WI38 (cell line): ENCODE results near the gene FGF14.

ENCODE experiments used
- H3K4me3 ChIP-seq: 2 replicates; pipeline ENCODE4 v1.5.1; 2011; ENCODE audit warnings: low read depth, mild to moderate bottlenecking, control low read depth, low read length
- TF ChIP-seq, protein P1 (sequence below): IDR thresholded peaks from 2 replicates; pipeline ENCODE4 v1.5.1; 2012; ENCODE audit warnings: low read depth, mild to moderate bottlenecking, control low read depth, low read length

The FGF14 gene

DNA sequence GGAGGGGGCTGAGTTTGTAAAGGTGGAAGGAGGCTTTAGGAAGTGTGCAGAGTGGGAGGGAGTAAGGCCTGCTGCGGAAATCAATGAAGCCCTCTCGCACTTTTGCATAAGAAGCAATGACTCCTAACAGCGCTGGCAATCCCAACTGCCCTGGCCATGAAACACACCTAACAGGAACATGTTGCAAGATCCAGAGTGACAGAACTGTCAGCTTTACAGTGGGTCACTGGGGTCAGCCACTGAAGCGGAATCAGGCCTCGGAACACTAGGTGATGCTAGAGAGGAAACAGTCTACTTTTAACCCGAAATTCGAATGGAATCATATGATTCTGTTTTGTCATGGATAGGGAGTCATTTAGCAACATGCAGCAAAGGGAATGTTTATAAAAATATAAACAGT lies 54.4 kb downstream of the FGF14 start:
- TF ChIP-seq, protein P1, sequence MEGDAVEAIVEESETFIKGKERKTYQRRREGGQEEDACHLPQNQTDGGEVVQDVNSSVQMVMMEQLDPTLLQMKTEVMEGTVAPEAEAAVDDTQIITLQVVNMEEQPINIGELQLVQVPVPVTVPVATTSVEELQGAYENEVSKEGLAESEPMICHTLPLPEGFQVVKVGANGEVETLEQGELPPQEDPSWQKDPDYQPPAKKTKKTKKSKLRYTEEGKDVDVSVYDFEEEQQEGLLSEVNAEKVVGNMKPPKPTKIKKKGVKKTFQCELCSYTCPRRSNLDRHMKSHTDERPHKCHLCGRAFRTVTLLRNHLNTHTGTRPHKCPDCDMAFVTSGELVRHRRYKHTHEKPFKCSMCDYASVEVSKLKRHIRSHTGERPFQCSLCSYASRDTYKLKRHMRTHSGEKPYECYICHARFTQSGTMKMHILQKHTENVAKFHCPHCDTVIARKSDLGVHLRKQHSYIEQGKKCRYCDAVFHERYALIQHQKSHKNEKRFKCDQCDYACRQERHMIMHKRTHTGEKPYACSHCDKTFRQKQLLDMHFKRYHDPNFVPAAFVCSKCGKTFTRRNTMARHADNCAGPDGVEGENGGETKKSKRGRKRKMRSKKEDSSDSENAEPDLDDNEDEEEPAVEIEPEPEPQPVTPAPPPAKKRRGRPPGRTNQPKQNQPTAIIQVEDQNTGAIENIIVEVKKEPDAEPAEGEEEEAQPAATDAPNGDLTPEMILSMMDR: no peak
- H3K4me3 ChIP-seq: no peak overlapping the region

DNA sequence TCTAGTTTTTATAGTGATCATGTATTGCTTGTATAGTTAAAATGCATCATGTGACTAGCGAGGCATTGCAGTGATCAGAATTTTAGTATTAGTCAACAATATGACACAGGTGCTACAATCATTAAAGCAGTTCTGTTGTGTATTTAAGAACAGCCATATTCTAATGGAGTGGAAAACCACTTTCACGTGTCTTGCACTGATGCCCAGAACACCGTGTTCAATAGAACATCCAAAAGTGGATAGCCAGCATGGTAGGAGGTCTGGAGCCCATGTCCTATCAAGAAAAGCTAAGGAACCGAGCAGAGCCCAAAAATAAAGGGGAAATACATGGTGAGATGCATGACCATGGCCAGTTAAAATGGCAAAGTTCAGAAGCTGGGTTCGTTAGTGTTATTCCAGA lies 55.1 kb downstream of the FGF14 start:
- TF ChIP-seq, protein P1: no peak
- no peak overlapping the region for H3K4me3 ChIP-seq

DNA sequence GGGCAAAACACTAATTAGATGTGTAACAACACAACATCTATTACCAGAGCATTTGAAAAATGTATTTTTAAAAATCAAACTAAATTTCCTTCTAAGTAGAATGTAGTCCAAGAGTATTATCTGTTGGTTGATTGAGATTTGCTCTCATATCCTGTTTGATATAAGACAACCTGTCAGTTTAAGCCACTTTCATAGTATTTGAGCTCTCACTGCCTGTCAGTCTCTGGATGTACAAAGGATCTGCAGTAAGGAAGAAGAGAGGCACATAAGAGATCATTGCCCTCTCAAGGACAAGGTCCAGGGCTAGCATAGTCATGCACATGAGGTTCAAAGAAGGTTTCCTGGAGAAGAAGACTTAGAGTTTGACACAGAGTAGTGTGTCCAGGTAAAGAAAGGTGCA lies 57.4 kb downstream of the FGF14 start:
- H3K4me3 ChIP-seq: no peak overlapping the region
- TF ChIP-seq, protein P1: no peak

DNA sequence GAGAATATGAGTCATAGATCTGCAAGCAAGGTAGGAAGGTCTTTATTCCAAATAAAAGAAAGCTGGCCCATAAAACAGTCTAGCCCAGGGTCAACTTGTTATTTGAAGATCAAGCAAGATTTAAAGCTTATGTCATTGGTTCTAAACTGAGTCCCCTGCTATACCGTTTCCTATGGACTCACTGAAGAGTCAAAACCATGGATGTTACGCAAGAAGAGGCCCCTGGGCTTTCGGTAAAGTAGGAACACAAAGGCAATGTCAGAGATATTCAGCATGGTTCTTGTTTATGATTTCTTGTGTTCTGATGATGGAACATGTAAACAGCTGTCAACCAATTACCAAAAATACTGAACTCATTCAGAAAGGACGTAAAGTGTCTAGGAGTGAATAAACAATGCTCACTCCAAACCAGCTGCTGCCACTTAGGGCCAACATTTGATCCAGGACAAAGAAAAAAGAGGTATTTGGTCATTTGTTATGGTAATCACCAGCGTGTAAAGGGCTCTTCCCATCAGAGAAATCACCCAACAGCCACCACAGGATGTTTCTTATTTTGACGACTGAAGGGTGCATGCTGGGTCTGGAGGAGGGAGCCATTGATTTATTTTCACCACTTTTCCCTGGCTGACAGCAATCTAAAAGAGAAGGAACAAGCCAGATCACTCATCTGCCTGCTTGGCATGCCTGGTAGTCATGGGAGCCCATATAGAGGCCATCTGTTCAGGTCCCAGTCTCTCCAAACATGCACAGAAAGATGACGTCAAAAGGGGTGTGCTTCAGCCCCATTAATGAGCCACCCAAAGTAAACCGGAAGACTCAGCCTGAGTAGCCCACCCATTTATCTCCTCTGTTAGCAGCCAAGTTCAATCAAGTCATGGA lies 68.3 kb downstream of the FGF14 start:
- TF ChIP-seq, protein P1: no peak
- no peak overlapping the region for H3K4me3 ChIP-seq

DNA sequence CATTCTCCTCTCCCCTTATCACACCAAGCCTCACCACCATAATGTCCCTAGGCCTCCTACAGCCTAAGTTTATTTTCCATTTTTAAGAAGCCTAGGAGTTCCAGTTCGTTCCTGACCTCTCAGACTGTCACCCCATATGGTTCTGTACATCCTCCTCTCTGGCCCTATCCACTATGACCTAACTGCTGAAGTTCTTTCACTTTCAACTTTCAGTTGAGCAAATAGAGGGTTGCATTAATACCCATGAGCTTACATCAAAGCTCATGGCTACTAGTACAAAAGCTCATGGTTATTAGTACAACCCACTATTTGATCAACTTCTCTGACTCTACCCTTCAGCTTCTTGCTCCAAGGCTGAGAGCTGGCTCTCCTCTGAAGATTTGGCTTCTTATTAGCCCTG lies 72.9 kb downstream of the FGF14 start:
- no peak overlapping the region for H3K4me3 ChIP-seq
- TF ChIP-seq, protein P1: no peak

DNA sequence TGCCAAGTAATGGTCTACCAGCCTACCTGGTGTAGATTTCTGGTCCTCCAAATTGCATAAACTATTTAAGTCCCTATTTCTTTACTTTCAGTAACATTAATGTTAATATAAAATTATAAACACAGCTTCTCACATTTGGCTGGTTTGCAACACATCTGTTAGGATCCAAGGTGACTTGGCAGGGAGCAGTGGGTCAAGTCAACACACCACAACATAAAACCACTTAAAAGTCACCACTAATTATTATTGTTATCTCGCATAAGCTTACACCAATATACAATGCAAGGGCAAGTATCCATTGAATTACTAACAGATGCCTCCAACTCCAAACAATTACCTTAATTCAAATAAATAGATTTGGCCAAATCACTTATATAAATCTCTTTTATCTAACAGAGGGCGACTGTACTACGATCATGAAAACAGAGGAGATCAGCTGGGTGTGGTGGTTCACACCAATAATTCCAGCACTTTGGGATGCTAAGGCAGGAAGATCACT lies 74.7 kb downstream of the FGF14 start:
- TF ChIP-seq, protein P1: no peak

DNA sequence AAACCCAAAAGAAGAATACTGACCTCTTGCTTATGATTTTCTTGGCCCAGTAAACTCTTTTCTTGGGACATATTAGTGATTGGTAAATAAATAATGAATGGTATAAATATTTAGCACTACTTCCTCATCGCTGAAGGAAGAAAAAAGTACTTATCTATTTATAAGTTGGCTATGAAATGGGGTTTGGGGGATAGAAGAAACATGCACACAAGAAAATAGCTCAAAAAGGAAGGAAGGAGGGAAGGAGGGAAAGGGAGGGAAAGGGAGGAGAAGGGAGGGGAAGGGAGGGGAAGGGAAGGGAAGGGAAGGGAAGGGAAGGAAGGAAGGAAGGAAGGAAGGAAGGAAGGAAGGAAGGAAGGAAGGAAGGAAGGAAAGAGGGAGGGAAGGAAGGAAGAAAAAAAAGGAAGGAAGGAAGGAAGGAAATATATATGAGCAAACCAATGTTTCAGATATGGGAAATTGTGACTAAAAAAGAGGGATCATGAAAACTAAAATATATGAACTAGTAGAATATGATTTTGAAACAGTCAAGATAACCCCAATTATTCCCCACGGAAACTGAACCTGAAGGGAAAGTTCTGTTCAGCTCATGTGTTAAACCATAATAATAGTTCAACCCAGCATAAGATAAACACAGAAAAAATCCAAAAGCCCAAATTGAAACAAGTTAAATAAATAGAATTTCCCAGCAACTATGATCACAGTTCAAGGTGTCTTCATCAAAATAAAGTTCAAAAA lies 75.3 kb downstream of the FGF14 start:
- no peak overlapping the region for H3K4me3 ChIP-seq

More for the DNA sequence above, 74.7 kb downstream of the FGF14 start:
- no peak overlapping the region for H3K4me3 ChIP-seq

More for the DNA sequence above, 75.3 kb downstream of the FGF14 start:
- TF ChIP-seq, protein P1: no peak
